Lower leg skin (tissue), 3 donors: ENCODE data around the gene SBNO2.

Experiments used
- POLR2A ChIP-seq, 2 donors: fragments of 450-650 bp; IDR thresholded peaks; one replicate each; pipeline ENCODE4 v1.6.1; 2016 to 2017; ENCODE audit warnings: antibody characterized with exemption in 2 of 2, mild to moderate bottlenecking in 1 of 2, moderate library complexity in 1 of 2
- TF ChIP-seq, protein P1 (sequence below), 3 donors: fragments of 450-650 bp; IDR thresholded peaks; one replicate each; pipeline ENCODE4 v1.5.1; 2016; ENCODE audit warnings: antibody characterized with exemption in 3 of 3, mild to moderate bottlenecking in 3 of 3, moderate library complexity in 2 of 3

DNA sequence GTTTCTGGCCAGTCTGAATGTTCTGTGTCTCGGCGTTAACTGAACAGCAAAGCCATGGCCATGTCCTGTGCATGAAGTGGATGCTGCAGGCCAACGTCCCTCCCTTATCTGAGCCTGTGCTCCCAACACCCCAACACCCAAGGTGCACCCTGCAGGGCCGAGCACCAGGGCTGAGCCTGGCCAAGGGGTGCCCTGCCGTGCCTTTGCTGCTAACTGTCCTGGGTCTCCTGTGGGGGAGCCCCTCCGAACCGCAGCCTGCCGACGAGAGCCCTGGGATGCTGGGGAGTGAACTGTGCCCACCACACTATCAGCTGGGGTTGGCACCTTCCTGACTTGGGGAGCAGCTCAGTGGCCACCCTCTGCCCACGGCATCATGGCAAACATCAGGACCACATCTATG lies 52.7 kb downstream of the SBNO2 start:
- TF ChIP-seq, protein P1, sequence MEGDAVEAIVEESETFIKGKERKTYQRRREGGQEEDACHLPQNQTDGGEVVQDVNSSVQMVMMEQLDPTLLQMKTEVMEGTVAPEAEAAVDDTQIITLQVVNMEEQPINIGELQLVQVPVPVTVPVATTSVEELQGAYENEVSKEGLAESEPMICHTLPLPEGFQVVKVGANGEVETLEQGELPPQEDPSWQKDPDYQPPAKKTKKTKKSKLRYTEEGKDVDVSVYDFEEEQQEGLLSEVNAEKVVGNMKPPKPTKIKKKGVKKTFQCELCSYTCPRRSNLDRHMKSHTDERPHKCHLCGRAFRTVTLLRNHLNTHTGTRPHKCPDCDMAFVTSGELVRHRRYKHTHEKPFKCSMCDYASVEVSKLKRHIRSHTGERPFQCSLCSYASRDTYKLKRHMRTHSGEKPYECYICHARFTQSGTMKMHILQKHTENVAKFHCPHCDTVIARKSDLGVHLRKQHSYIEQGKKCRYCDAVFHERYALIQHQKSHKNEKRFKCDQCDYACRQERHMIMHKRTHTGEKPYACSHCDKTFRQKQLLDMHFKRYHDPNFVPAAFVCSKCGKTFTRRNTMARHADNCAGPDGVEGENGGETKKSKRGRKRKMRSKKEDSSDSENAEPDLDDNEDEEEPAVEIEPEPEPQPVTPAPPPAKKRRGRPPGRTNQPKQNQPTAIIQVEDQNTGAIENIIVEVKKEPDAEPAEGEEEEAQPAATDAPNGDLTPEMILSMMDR (IDR thresholded peaks at IDR 0.05): no peak
- TF ChIP-seq POLR2A (IDR thresholded peaks at IDR 0.05): no peak
